GM21825 (cell line): ENCODE results near the gene HMG20B.
"Not testable (repeated sequence)": the region's sequence is repeated elsewhere in the genome, so short reads cannot be mapped to it uniquely, and the experiment has no call there.

ENCODE experiments used
- ATAC-seq: cut with Tn5 transposase; IDR thresholded peaks from one replicate; pipeline ENCODE4 v1.9.1; 2021; ENCODE audit warnings: mild to moderate bottlenecking, moderate library complexity; ENCODE audit not compliant: unreplicated experiment

Gene HMG20B

GRCh38 chr19:3572855-3573161, at the start of gene HMG20B:
TSS of gene HMG20B (plus strand) at chr19:3572944. CDS start at chr19:3573310, 366 bp downstream.
- no peak for ATAC-seq

GRCh38 chr19:3523361-3524077, 49.2 kb upstream of the HMG20B start:
- no peak for ATAC-seq

GRCh38 chr19:3524078-3524842, 48.5 kb upstream of the HMG20B start:
- ATAC-seq, result no peak

- no peak for ATAC-seq
These were observed 47.8 kb upstream of the HMG20B start for GRCh38 chr19:3524904-3525451.

- ATAC-seq, result no peak
These were observed 46.1 kb upstream of the HMG20B start for GRCh38 chr19:3526507-3527237.

- no peak for ATAC-seq
These were observed 45.4 kb upstream of the HMG20B start for GRCh38 chr19:3527238-3527910.

GRCh38 chr19:3528080-3528479, 44.7 kb upstream of the HMG20B start:
- ATAC-seq, result no peak

GRCh38 chr19:3528539-3529211, 44.1 kb upstream of the HMG20B start:
- ATAC-seq, result no peak

- not testable (repeated sequence) for ATAC-seq
These were observed 43.4 kb upstream of the HMG20B start for GRCh38 chr19:3529299-3529698.

- ATAC-seq, result no peak
These were observed 42.4 kb upstream of the HMG20B start for GRCh38 chr19:3530389-3530788.

- ATAC-seq, result no peak
These were observed 41.0 kb upstream of the HMG20B start for GRCh38 chr19:3531716-3532115.

- ATAC-seq, result no peak
These were observed 40.5 kb upstream of the HMG20B start for GRCh38 chr19:3532154-3532786.

GRCh38 chr19:3533033-3533432, 39.7 kb upstream of the HMG20B start:
- ATAC-seq, result no peak

- no peak for ATAC-seq
These were observed 39.1 kb upstream of the HMG20B start for GRCh38 chr19:3533563-3534216.

- no peak for ATAC-seq
These were observed 38.1 kb upstream of the HMG20B start for GRCh38 chr19:3534375-3535234.

- no peak for ATAC-seq
These were observed 37.6 kb upstream of the HMG20B start for GRCh38 chr19:3535235-3535535.

- no peak for ATAC-seq
These were observed 37.2 kb upstream of the HMG20B start for GRCh38 chr19:3535563-3535965.

- no peak for ATAC-seq
These were observed 36.8 kb upstream of the HMG20B start for GRCh38 chr19:3535981-3536380.
